Suprapubic skin (tissue), 4 donors: ENCODE data around the gene NEXN. TPM values are rescaled to one million over a fixed set of nuclear protein-coding genes. Genes with fewer than 3 reads are reported as not detected.

Experiments
- DNase-seq, 2 donors: peaks; one replicate each; pipeline ENCODE4 v3.0.0-alpha.2; 2019; ENCODE audit warnings: low spot score in 2 of 2
- H3K27ac ChIP-seq: fragments of 200-600 bp; sonication (generic); one replicate; pipeline ENCODE4 v1.5.1; 2019
- H3K27me3 ChIP-seq: fragments of 200-600 bp; sonication (generic); one replicate; pipeline ENCODE4 v1.5.1; 2019
- H3K36me3 ChIP-seq: fragments of 200-600 bp; sonication (generic); one replicate; pipeline ENCODE4 v1.5.1; 2019
- H3K4me1 ChIP-seq: fragments of 200-600 bp; sonication (generic); one replicate; pipeline ENCODE4 v1.5.1; 2019
- H3K4me3 ChIP-seq: fragments of 200-600 bp; sonication (generic); one replicate; pipeline ENCODE4 v1.5.1; 2019; ENCODE audit warnings: mild to moderate bottlenecking
- H3K9me3 ChIP-seq: fragments of 200-600 bp; sonication (generic); one replicate; pipeline ENCODE4 v1.5.1; 2019
- EP300 ChIP-seq: sonication (generic); formaldehyde crosslinking; IDR thresholded peaks from one replicate; pipeline ENCODE4 v1.6.1; 2017; ENCODE audit warnings: antibody characterized with exemption
- POLR2A ChIP-seq, 2 donors: fragments of 450-650 bp; IDR thresholded peaks; one replicate each; pipeline ENCODE4 v1.6.1; 2017; ENCODE audit warnings: antibody characterized with exemption in 2 of 2, mild to moderate bottlenecking in 2 of 2, moderate library complexity in 2 of 2
- POLR2AphosphoS5 ChIP-seq, 3 donors: sonication (generic); formaldehyde crosslinking; IDR thresholded peaks; one replicate each; pipeline ENCODE4 v1.6.1; 2017; ENCODE audit warnings: antibody characterized with exemption in 3 of 3
- WGBS: methylation state at CpG from one replicate; pipeline ENCODE4 v1.1.5; 2018; 5-methylcytosine and 5-hydroxymethylcytosine counted together
- total RNA-seq, 4 donors: library from RNA; depleted of rRNA; stranded (reverse); fragments of >200 nt; gene quantifications; one replicate each; pipeline ENCODE4 v1.1.0, GENCODE V29; 2016
- TF ChIP-seq, protein P1 (sequence below), 2 donors: fragments of 200-600 bp in 1 of 2; fragments of 450-650 bp in 1 of 2; sonication (generic) in 1 of 2; IDR thresholded peaks; one replicate each; pipeline ENCODE4 v1.5.1; 2016 to 2019; ENCODE audit warnings: antibody characterized with exemption in 2 of 2, mild to moderate bottlenecking in 1 of 2, moderate library complexity in 1 of 2

Gene NEXN
- total RNA-seq, 4 donors from 2014 or later, result 0.60 to 3.3 (median 2.1) TPM

GRCh38 chr1:77888781-77889642 is 588 bp downstream of the NEXN start:
- 1% methylated on average over 14 of the region's 46 CpGs for WGBS
- TF ChIP-seq POLR2AphosphoS5 (IDR thresholded peaks at IDR 0.05) (no peak), POLR2A (IDR thresholded peaks at IDR 0.05) (no peak), EP300 (no peak)
- TF ChIP-seq, protein P1, sequence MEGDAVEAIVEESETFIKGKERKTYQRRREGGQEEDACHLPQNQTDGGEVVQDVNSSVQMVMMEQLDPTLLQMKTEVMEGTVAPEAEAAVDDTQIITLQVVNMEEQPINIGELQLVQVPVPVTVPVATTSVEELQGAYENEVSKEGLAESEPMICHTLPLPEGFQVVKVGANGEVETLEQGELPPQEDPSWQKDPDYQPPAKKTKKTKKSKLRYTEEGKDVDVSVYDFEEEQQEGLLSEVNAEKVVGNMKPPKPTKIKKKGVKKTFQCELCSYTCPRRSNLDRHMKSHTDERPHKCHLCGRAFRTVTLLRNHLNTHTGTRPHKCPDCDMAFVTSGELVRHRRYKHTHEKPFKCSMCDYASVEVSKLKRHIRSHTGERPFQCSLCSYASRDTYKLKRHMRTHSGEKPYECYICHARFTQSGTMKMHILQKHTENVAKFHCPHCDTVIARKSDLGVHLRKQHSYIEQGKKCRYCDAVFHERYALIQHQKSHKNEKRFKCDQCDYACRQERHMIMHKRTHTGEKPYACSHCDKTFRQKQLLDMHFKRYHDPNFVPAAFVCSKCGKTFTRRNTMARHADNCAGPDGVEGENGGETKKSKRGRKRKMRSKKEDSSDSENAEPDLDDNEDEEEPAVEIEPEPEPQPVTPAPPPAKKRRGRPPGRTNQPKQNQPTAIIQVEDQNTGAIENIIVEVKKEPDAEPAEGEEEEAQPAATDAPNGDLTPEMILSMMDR (IDR thresholded peaks at IDR 0.05), result no peak
- peaks cover 14% of the 10 kb centered on the region for H3K4me1 ChIP-seq
- H3K27me3 ChIP-seq, result no peaks in the 10 kb centered on the region
- peak; percentile 69 to 79 for DNase-seq
- H3K27ac ChIP-seq, result peak overlapping the region; percentile 81
- no peaks in the 10 kb centered on the region for H3K9me3 ChIP-seq
- peak overlapping the region; percentile 76 for H3K4me3 ChIP-seq
- no peaks in the 10 kb centered on the region for H3K36me3 ChIP-seq

DNA sequence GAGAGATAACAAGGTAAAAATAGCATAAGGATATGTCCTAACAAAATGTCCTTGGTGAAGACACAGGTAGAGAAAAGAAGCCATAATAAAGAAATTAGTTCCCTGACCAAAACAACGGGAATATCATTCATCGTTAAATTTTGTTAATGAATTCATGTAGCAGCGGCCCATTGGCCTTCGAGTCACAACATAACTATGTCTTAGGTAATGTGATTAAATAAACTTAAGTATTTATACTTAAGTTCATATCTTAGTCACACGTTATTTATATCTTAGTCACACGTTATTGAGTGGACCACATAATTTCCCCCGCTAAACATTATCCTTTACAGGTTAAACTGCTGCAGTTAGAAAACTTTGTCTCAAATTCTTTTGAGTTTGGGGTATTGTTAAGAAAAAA is 1.2 kb downstream of the NEXN start:
- no peaks in the 10 kb centered on the region for H3K36me3 ChIP-seq
- DNase-seq, result no peak
- peaks cover 14% of the 10 kb centered on the region for H3K4me1 ChIP-seq
- 52% methylated on average over 7 of the region's 7 CpGs for WGBS
- no peaks in the 10 kb centered on the region for H3K9me3 ChIP-seq
- peak overlapping the region; percentile 76 for H3K4me3 ChIP-seq
- TF ChIP-seq EP300 (no peak), POLR2A (IDR thresholded peaks at IDR 0.05) (no peak), POLR2AphosphoS5 (IDR thresholded peaks at IDR 0.05) (no peak)
- TF ChIP-seq, protein P1 (IDR thresholded peaks at IDR 0.05), result no peak
- no peak overlapping the region for H3K27ac ChIP-seq
- H3K27me3 ChIP-seq, result no peaks in the 10 kb centered on the region

DNA sequence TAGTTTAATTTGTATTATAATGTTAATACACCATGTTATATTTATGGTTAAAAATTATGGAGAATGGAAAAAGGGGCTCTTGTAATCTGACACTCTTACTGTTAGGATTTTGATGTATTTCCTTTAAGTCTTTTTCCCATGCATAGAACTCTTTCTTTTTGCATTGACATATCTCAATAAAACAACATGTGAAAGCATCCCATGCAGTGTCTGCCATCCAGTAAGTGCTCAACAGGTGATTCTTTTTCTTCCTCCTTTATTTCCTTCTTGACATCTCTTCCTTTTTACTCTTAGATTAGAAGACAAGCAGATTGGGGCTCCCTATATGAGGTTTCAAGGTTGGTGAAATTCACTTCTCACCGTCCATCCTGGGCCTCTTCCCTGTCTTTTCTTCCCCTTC is 2.8 kb downstream of the NEXN start:
- Histone ChIP-seq H3K4me1 (peaks cover 14% of the 10 kb centered on the region), H3K27ac (no peak overlapping the region), H3K4me3 (no peak overlapping the region), H3K9me3 (no peaks in the 10 kb centered on the region), H3K36me3 (no peaks in the 10 kb centered on the region), H3K27me3 (no peaks in the 10 kb centered on the region)
- no peak for DNase-seq
- WGBS, result 96% methylated on average over 1 of the region's 1 CpG
- TF ChIP-seq, protein P1 (IDR thresholded peaks at IDR 0.05), result no peak
- no peak for TF ChIP-seq POLR2A (IDR thresholded peaks at IDR 0.05)
- no peak for TF ChIP-seq EP300
- TF ChIP-seq POLR2AphosphoS5 (IDR thresholded peaks at IDR 0.05), result no peak

DNA sequence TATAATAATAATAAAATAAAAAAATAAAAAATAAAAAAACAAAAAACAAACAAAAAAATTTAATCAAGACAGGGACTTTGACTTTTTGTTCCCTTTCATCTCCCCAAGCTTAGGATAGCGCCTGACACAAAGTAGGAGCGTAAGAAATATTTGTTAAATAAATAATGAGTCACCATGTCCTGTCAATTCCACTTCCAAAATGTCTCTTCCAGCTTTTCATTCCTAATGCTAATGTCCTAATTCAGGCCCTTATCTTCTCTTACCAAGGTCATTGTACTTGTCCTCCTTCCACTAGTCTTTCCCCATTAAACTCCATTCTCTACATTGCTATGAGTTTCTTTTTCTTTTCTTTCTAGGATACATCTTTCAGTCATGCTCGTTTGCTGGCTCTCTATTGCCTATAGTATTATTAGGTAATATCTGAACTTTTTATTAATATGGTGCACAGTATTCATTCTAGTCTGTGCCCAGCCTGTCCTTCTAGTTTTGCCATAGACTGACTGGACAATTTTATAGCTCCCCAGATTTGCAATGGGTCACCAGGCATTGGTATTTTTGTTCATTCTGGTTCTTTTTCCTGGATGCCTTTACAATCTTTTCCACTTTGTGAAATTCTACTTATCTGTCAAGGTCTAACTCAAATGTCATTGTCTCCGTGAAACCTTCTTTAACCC is 11.4 kb downstream of the NEXN start:
- no peak for TF ChIP-seq EP300
- TF ChIP-seq POLR2A (IDR thresholded peaks at IDR 0.05), result no peak
- TF ChIP-seq POLR2AphosphoS5 (IDR thresholded peaks at IDR 0.05), result no peak
- TF ChIP-seq, protein P1 (IDR thresholded peaks at IDR 0.05), result no peak
- no peak for DNase-seq
- H3K27me3 ChIP-seq, result no peaks in the 10 kb centered on the region
- H3K27ac ChIP-seq, result no peak overlapping the region
- no peak overlapping the region for H3K4me3 ChIP-seq
- H3K36me3 ChIP-seq, result no peaks in the 10 kb centered on the region
- 79% methylated on average over 4 of the region's 4 CpGs for WGBS
- H3K4me1 ChIP-seq, result no peaks in the 10 kb centered on the region
- no peaks in the 10 kb centered on the region for H3K9me3 ChIP-seq

DNA sequence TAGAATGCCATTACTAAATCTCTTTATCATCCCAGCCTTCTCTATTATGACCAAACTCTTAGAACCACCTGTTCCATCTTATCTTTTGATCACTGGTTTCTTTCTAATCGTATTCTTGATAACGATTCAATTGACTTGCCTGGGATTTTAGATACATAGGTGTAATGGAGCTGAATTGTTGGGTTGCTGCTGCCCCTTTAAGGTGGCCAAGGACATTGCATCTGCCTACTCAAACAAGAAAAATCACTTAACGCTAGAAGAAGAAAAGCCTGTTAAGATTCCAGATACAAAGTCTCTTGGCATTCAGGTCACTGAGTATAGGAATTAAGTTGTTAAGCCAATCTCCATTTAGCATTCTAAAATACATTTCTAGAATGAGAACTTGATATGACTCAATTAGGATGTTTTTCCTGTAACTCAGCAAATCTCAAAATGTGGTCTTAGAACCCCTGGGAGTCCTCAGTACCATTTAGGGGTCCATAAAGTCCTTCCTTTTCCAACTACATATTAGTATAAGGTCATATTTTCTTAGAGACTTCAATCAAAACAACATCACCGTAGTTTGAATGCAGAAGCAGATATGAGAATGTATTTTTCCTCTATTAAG is 12.4 kb downstream of the NEXN start:
- H3K27ac ChIP-seq, result no peak overlapping the region
- no peaks in the 10 kb centered on the region for H3K9me3 ChIP-seq
- no peaks in the 10 kb centered on the region for H3K36me3 ChIP-seq
- H3K27me3 ChIP-seq, result no peaks in the 10 kb centered on the region
- TF ChIP-seq POLR2AphosphoS5 (IDR thresholded peaks at IDR 0.05), result no peak
- TF ChIP-seq, protein P1 (IDR thresholded peaks at IDR 0.05), result peak; percentile 14 to 54
- no peaks in the 10 kb centered on the region for H3K4me1 ChIP-seq
- H3K4me3 ChIP-seq, result no peak overlapping the region
- 24% methylated on average over 4 of the region's 4 CpGs for WGBS
- no peak for DNase-seq
